ENCODE measurements around the gene BCL2L12. TPM values are rescaled to one million over a fixed set of nuclear protein-coding genes. Genes with fewer than 3 reads are reported as not detected.

BCL2L12 gene
- total RNA-seq, 1 donor from 2014 or later: 31.5 TPM

GRCh38 chr19:49681830-49682229 is 16.1 kb downstream of the BCL2L12 start:
- no peak overlapping the region for H3K9ac ChIP-seq (ENCODE audit: low read length)
- no peak overlapping the region for H3K4me3 ChIP-seq (ENCODE audit: insufficient read depth, low read depth, low read length)
- Mint-ChIP-seq H3K27me3 (ENCODE audit: low read depth, unreplicated experiment) (no peaks in the 10 kb centered on the region), H3K4me1 (ENCODE audit: low read depth, unreplicated experiment) (peaks cover 6% of the 10 kb centered on the region), H3K36me3 (ENCODE audit: low read depth, unreplicated experiment) (peaks cover 13% of the 10 kb centered on the region), H3K27ac (ENCODE audit: unreplicated experiment) (no peak overlapping the region), H3K4me3 (ENCODE audit: unreplicated experiment) (no peak overlapping the region), H3K9me3 (ENCODE audit: unreplicated experiment) (no peaks in the 10 kb centered on the region)
- FAIRE-seq (no peak), DNase-seq (ENCODE audit: low read depth) (no peak)
- H2AFZ ChIP-seq (ENCODE audit: low read depth, low read length): no peak overlapping the region
- H3K79me2 ChIP-seq (ENCODE audit: insufficient read depth, low read length): peaks cover 60% of the 10 kb centered on the region
- H3K27ac ChIP-seq (ENCODE audit: low read depth, low read length): no peak overlapping the region
- H3K36me3 ChIP-seq (ENCODE audit: insufficient read depth, low read length): peaks cover 13% of the 10 kb centered on the region
- peaks cover 78% of the 10 kb centered on the region for H4K20me1 ChIP-seq (ENCODE audit: insufficient read depth, low read length)
- no peaks in the 10 kb centered on the region for H3K9me3 ChIP-seq (ENCODE audit: insufficient read depth, low read depth, low read length)
- no peak for TF ChIP-seq EZH2 (IDR thresholded peaks at IDR 0.05; ENCODE audit: insufficient read depth, low read length)
- TF ChIP-seq, protein P1, sequence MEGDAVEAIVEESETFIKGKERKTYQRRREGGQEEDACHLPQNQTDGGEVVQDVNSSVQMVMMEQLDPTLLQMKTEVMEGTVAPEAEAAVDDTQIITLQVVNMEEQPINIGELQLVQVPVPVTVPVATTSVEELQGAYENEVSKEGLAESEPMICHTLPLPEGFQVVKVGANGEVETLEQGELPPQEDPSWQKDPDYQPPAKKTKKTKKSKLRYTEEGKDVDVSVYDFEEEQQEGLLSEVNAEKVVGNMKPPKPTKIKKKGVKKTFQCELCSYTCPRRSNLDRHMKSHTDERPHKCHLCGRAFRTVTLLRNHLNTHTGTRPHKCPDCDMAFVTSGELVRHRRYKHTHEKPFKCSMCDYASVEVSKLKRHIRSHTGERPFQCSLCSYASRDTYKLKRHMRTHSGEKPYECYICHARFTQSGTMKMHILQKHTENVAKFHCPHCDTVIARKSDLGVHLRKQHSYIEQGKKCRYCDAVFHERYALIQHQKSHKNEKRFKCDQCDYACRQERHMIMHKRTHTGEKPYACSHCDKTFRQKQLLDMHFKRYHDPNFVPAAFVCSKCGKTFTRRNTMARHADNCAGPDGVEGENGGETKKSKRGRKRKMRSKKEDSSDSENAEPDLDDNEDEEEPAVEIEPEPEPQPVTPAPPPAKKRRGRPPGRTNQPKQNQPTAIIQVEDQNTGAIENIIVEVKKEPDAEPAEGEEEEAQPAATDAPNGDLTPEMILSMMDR (IDR thresholded peaks at IDR 0.05; ENCODE audit: insufficient read depth, low read depth, low read length): no peak
- H3K4me2 ChIP-seq (ENCODE audit: low read length): no peak overlapping the region
- H3K27me3 ChIP-seq (ENCODE audit: insufficient read depth, low read length): no peaks in the 10 kb centered on the region
- H3K4me1 ChIP-seq (ENCODE audit: insufficient read depth, low read length): peaks cover 18% of the 10 kb centered on the region

DNA sequence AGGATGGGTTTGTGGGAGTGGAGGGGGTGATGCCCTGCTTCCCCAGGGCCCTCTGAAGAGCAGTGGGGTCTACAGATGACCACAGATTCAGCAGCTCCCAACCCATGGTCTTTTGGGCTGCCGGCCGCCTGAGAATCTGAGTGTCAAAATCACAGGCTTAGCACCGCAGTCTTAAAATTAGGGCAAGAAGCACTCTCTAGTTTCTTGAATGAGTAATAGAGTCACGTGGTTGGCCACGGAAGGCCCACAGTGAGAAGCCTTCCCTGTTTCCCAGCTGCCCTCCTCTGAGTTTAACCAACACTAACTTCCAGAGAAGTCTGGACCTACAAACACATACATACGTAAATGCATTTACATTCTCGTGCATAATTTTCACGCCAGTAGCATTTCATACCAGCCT is 16.5 kb downstream of the BCL2L12 start:
- Histone ChIP-seq H3K27me3 (ENCODE audit: insufficient read depth, low read length) (no peaks in the 10 kb centered on the region), H3K4me2 (ENCODE audit: low read length) (no peak overlapping the region), H4K20me1 (ENCODE audit: insufficient read depth, low read length) (peaks cover 78% of the 10 kb centered on the region), H3K9me3 (ENCODE audit: insufficient read depth, low read depth, low read length) (no peaks in the 10 kb centered on the region), H3K27ac (ENCODE audit: low read depth, low read length) (no peak overlapping the region), H3K4me1 (ENCODE audit: insufficient read depth, low read length) (peaks cover 18% of the 10 kb centered on the region), H3K9ac (ENCODE audit: low read length) (no peak overlapping the region), H3K79me2 (ENCODE audit: insufficient read depth, low read length) (peaks cover 57% of the 10 kb centered on the region), H3K4me3 (ENCODE audit: insufficient read depth, low read depth, low read length) (no peak overlapping the region), H3K36me3 (ENCODE audit: insufficient read depth, low read length) (peaks cover 13% of the 10 kb centered on the region), H2AFZ (ENCODE audit: low read depth, low read length) (no peak overlapping the region)
- Mint-ChIP-seq H3K4me3 (ENCODE audit: unreplicated experiment) (no peak overlapping the region), H3K27me3 (ENCODE audit: low read depth, unreplicated experiment) (no peaks in the 10 kb centered on the region), H3K4me1 (ENCODE audit: low read depth, unreplicated experiment) (peaks cover 6% of the 10 kb centered on the region), H3K27ac (ENCODE audit: unreplicated experiment) (peak overlapping the region; percentile 47), H3K36me3 (ENCODE audit: low read depth, unreplicated experiment) (peaks cover 13% of the 10 kb centered on the region), H3K9me3 (ENCODE audit: unreplicated experiment) (no peaks in the 10 kb centered on the region)
- FAIRE-seq (no peak), DNase-seq (ENCODE audit: low read depth) (no peak)
- no peak for TF ChIP-seq EZH2 (IDR thresholded peaks at IDR 0.05; ENCODE audit: insufficient read depth, low read length)
- TF ChIP-seq, protein P1 (IDR thresholded peaks at IDR 0.05; ENCODE audit: insufficient read depth, low read depth, low read length): no peak

DNA sequence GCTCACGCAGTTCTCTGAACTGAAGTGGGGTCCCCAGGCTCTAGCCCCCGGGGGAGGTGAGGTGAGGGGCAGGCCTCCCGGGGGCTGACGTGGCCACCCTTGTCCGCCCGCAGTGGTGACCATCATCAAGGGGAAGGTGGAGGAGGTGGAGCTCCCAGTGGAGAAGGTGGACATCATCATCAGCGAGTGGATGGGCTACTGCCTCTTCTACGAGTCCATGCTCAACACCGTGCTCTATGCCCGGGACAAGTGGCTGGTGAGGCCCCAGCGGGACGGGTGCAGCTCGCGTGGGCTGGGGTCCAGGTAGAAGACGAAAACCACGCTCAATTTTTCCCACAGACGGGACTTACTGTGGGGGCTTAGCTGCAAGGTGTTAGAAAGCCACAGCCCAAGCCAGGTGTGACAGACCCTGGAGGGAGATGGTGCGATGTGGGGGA is 18.1 kb downstream of the BCL2L12 start:
- peaks cover 17% of the 10 kb centered on the region for H3K36me3 Mint-ChIP-seq (ENCODE audit: low read depth, unreplicated experiment)
- Histone ChIP-seq H3K9ac (ENCODE audit: low read length) (no peak overlapping the region), H3K27me3 (ENCODE audit: insufficient read depth, low read length) (no peaks in the 10 kb centered on the region), H3K36me3 (ENCODE audit: insufficient read depth, low read length) (peaks cover 16% of the 10 kb centered on the region), H2AFZ (ENCODE audit: low read depth, low read length) (no peak overlapping the region), H3K27ac (ENCODE audit: low read depth, low read length) (no peak overlapping the region), H3K79me2 (ENCODE audit: insufficient read depth, low read length) (peaks cover 42% of the 10 kb centered on the region), H3K4me2 (ENCODE audit: low read length) (no peak overlapping the region), H3K4me3 (ENCODE audit: insufficient read depth, low read depth, low read length) (no peak overlapping the region), H3K9me3 (ENCODE audit: insufficient read depth, low read depth, low read length) (no peaks in the 10 kb centered on the region), H4K20me1 (ENCODE audit: insufficient read depth, low read length) (peaks cover 73% of the 10 kb centered on the region), H3K4me1 (ENCODE audit: insufficient read depth, low read length) (peaks cover 20% of the 10 kb centered on the region)
- no peaks in the 10 kb centered on the region for H3K27me3 Mint-ChIP-seq (ENCODE audit: low read depth, unreplicated experiment)
- no peak overlapping the region for H3K4me3 Mint-ChIP-seq (ENCODE audit: unreplicated experiment)
- FAIRE-seq (no peak), DNase-seq (ENCODE audit: low read depth) (no peak)
- no peak overlapping the region for H3K27ac Mint-ChIP-seq (ENCODE audit: unreplicated experiment)
- H3K4me1 Mint-ChIP-seq (ENCODE audit: low read depth, unreplicated experiment): peaks cover 9% of the 10 kb centered on the region
- no peak for TF ChIP-seq EZH2 (IDR thresholded peaks at IDR 0.05; ENCODE audit: insufficient read depth, low read length)
- TF ChIP-seq, protein P1 (IDR thresholded peaks at IDR 0.05; ENCODE audit: insufficient read depth, low read depth, low read length): no peak
- no peaks in the 10 kb centered on the region for H3K9me3 Mint-ChIP-seq (ENCODE audit: unreplicated experiment)
